Measurements from ENCODE around the gene DNAJC18.
"Not testable (repeated sequence)": the region's sequence is repeated elsewhere in the genome, so short reads cannot be mapped to it uniquely, and the experiment has no call there.

Gene DNAJC18

GRCh38 chr5:139402561-139403158 is 36.7 kb downstream of the DNAJC18 start:
- peak; percentile 37 for DNase-seq

- no peak for DNase-seq
Measured at GRCh38 chr5:139401546-139401945, 37.8 kb downstream of the DNAJC18 start.

- DNase-seq, result no peak
Measured at GRCh38 chr5:139399501-139400121, 39.7 kb downstream of the DNAJC18 start.

GRCh38 chr5:139397921-139398320 is 41.4 kb downstream of the DNAJC18 start:
- DNase-seq, result peak; percentile 31

- no peak for DNase-seq
Measured at GRCh38 chr5:139396691-139397090, 42.6 kb downstream of the DNAJC18 start.

GRCh38 chr5:139395844-139396640 is 43.3 kb downstream of the DNAJC18 start:
- DNase-seq, result no peak

- DNase-seq, result no peak
Measured at GRCh38 chr5:139394654-139395566, 44.4 kb downstream of the DNAJC18 start, which contains the start of gene PROB1. TSS of gene PROB1 (minus strand) at chr5:139395104. CDS start at chr5:139395081, 23 bp downstream.

- DNase-seq, result no peak
Measured at GRCh38 chr5:139394123-139394653, 45.1 kb downstream of the DNAJC18 start.

- DNase-seq, result no peak
Measured at GRCh38 chr5:139393497-139394122, 45.7 kb downstream of the DNAJC18 start.

GRCh38 chr5:139392678-139393496 is 46.4 kb downstream of the DNAJC18 start:
- DNase-seq, result peak; percentile 50

- no peak for DNase-seq
Measured at GRCh38 chr5:139392324-139392677, 47.0 kb downstream of the DNAJC18 start.

GRCh38 chr5:139391570-139392323 is 47.6 kb downstream of the DNAJC18 start:
- no peak for DNase-seq

GRCh38 chr5:139390639-139391569 is 48.4 kb downstream of the DNAJC18 start:
- no peak for DNase-seq

GRCh38 chr5:139389701-139390638 is 49.4 kb downstream of the DNAJC18 start, which contains the start of gene MZB1:
TSS of gene MZB1 (minus strand) at chr5:139389913. CDS start at chr5:139389856, 57 bp downstream.
- DNase-seq, result no peak

GRCh38 chr5:139388198-139388821 is 51.0 kb downstream of the DNAJC18 start:
- peak; percentile 31 for DNase-seq

GRCh38 chr5:139387611-139388197 is 51.6 kb downstream of the DNAJC18 start:
- no peak for DNase-seq

- DNase-seq, result not testable (repeated sequence)
Measured at GRCh38 chr5:139386956-139387355, 52.4 kb downstream of the DNAJC18 start.
